Measurements from ENCODE around the gene ORMDL2.

GRCh38 chr12:55861396-55861795 is 43.6 kb downstream of the ORMDL2 start:
- TF ChIP-seq CTCF (IDR thresholded peaks at IDR 0.05; ENCODE audit: low read depth, low read length, poor library complexity, severe bottlenecking) (no peak), EZH2phosphoT487 (IDR thresholded peaks at IDR 0.05; ENCODE audit: borderline replicate concordance, low read length) (no peak)

Data from DOHH2 (cell line).